ENCODE data around the gene HOXB6.

The HOXB6 gene

DNA sequence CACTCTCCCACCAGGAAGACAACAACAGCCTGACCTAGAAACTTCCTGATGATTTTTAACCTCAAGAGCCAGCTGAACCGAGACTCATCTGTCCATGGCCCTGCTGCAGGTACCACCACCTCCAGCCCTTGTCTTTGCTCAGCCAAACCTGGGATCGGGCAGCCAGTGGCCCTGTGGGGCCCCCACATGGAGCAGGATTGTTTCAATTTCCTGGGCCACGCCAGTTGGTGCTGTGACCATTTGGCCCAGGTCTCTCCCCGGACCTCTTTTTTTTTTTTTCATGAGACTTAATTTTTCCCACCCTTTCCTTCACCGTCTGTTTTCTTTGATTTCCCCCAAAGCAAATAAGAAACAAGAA, 51.6 kb downstream of the HOXB6 start:
- Histone ChIP-seq H3K9me3 (ENCODE audit: control insufficient read depth, insufficient read depth, low read length) (no peaks in the 10 kb centered on the region), H3K9ac (ENCODE audit: low read depth, low read length) (no peak overlapping the region), H3K36me3 (ENCODE audit: insufficient read depth, low read length) (no peaks in the 10 kb centered on the region), H3K4me1 (ENCODE audit: insufficient read depth, low read length) (peaks cover 35% of the 10 kb centered on the region)

DNA sequence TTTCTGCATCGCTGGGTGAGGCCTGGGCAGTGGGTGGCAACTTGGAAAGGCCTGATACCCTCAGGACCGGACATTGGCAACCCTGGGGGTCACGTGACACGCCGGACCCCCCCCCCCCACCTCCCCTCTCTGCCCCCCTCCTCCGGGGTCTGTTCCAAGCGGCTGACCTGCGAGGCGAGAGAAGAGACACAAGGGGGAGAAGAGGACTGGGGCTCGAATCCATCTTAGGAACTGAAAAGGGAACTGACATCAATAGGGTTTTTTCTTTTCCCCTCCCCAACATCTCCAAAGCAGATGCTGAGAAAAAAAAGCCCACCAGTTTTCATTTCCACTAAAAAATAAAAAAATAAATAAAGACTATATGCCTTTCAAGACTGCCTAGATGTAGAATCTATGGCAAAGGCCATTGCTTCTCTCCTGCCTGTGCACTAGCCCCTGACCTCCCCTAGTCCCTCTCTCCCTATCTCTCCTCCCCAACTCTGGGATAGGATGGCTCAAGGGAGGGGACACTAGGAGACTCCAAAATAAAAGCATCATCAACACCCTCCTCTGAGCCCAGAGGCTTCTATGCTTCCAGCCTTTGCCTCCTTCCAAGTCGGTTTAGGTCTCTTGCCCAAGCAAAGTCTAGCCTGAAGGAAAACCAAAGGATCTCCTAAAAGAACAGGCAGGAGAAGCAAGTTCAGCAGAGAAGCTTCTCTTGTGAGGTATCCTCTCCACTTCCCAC, 52.2 kb downstream of the HOXB6 start:
- H3K4me1 ChIP-seq (ENCODE audit: insufficient read depth, low read length), result peaks cover 40% of the 10 kb centered on the region
- H3K9me3 ChIP-seq (ENCODE audit: control insufficient read depth, insufficient read depth, low read length), result no peaks in the 10 kb centered on the region
- H3K9ac ChIP-seq (ENCODE audit: low read depth, low read length), result peak overlapping the region; percentile 26; the same call in 1 of the 2 replicates
- no peaks in the 10 kb centered on the region for H3K36me3 ChIP-seq (ENCODE audit: insufficient read depth, low read length)

DNA sequence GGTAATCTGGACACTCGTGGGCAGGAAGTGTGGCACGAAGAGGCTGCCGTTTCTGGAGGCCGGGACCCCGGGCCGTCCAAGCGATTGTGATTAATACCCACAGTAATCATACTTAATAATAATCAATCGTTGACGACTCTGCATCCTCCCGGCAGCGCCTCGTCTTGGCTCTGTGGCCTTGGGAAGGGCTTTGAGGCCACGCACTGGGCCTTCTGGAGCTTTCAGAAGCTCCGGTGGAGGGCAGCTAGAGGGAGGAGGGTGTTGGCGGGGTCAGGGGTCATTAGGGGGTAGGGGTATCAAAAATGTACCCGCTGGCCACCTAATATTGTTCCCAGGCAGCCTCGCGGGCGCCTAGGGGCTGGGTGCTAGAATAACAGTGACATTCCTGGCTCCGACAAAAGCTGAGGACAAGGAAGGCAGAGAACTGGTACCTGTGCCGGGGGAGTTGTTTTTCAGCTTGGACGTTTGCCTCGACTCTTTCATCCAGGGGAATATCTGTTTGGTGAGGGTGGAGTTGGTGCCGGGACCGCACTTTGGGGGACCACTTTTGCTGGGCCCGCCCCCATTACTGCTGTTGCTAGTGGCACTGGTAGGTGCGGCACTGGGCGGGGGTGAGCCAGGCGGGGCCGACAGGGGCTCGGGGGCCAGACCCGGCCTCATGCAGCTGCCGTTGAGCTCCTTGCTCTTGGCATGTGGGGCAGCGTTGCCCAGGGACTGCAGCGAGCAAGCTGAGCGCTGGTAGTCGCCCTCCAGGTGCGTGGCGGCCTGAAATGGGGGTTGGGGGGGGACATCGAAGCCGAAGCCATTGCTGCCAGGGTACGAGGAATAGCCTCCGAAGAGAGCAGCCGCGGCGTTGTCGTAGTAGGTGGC, 53.0 kb downstream of the HOXB6 start:
- peaks cover 48% of the 10 kb centered on the region for H3K4me1 ChIP-seq (ENCODE audit: insufficient read depth, low read length)
- no peaks in the 10 kb centered on the region for H3K9me3 ChIP-seq (ENCODE audit: control insufficient read depth, insufficient read depth, low read length)
- no peaks in the 10 kb centered on the region for H3K36me3 ChIP-seq (ENCODE audit: insufficient read depth, low read length)
- H3K9ac ChIP-seq (ENCODE audit: low read depth, low read length), result peak overlapping the region; percentile 26; the same call in 1 of the 2 replicates

DNA sequence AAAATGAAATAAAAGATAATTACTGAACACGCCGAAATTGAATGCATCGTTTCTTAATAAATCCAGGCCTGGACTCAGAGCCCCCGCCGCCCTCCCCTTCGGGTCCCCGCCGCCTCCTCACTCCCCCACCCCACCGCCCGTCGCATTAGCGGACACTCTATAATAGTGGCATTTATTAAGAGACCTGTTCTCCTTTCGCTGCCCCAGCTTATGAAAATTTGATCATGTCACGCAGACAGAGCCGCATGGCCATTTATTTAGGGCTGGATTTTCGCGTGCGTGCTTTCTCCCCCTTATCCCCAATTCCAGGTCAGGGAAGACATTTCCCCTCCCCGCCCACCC, 53.6 kb downstream of the HOXB6 start:
- Histone ChIP-seq H3K9me3 (ENCODE audit: control insufficient read depth, insufficient read depth, low read length) (no peaks in the 10 kb centered on the region), H3K4me1 (ENCODE audit: insufficient read depth, low read length) (peaks cover 54% of the 10 kb centered on the region), H3K9ac (ENCODE audit: low read depth, low read length) (no peak overlapping the region), H3K36me3 (ENCODE audit: insufficient read depth, low read length) (no peaks in the 10 kb centered on the region)

DNA sequence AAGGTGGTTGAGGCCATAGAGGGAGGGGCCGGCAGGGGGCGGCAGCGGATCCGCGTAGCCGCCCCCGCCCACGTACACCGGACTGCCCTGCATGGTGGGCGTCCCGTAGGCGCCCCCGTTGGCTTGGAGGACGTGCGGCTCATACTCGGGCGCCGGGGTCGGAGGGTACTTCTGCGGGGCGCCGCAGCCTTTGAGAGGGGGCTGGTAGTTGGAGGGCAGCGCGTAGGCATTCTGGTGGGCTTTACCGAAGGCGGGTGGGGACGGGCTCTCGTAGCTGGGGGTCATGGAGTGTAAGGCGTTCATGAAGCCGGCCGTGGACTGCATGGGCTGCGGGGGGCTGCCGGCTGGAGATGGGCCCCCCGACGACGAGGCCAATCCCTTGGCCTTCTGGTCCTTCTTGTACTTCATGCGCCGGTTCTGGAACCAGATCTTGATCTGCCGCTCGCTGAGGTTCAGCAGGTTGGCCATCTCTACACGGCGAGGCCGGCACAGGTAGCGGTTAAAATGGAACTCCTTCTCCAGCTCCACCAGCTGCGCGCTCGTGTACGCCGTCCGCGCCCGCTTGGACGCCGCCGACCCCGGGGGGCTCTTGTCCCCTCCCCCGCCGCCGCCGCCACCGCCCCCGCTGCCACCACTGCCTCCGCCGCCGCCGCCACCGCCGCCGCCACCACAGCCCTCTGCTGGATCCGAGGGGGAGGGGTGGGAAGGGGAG, 54.1 kb downstream of the HOXB6 start:
- Histone ChIP-seq H3K9me3 (ENCODE audit: control insufficient read depth, insufficient read depth, low read length) (no peaks in the 10 kb centered on the region), H3K4me1 (ENCODE audit: insufficient read depth, low read length) (peaks cover 55% of the 10 kb centered on the region), H3K36me3 (ENCODE audit: insufficient read depth, low read length) (no peaks in the 10 kb centered on the region), H3K9ac (ENCODE audit: low read depth, low read length) (peak overlapping the region; percentile 62; the same call in 1 of the 2 replicates)

DNA sequence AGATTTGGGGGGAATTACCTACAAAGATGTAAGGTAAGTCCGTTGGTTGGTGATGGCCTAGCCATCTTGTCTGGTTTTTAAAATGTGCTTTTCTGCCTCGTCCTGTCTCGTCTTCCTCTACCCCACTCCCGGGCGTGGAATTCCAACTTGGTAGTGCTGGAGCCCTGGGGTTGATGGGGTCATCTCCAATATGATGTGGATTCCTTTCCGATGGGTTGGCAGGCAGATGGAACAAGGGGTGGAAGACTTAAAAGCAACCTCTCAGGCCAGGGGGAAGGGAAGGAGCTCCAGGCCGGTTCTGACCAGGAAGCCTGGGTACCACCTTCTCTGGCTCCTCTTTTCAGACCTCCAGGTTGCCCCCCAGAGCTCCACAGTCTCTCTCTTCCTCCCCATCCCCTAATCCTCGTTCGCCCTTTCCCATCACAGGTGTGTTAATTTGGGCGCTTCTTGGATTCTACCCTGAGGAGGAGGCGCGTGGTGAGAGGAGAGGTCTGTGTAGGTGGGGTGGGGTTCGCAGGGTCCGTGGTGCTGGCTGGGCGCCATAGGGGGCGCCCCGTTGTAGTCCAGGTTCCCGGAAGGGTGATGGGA, 54.8 kb downstream of the HOXB6 start:
- Histone ChIP-seq H3K9me3 (ENCODE audit: control insufficient read depth, insufficient read depth, low read length) (no peaks in the 10 kb centered on the region), H3K36me3 (ENCODE audit: insufficient read depth, low read length) (no peaks in the 10 kb centered on the region), H3K9ac (ENCODE audit: low read depth, low read length) (peak overlapping the region; percentile 62; the same call in 1 of the 2 replicates), H3K4me1 (ENCODE audit: insufficient read depth, low read length) (peaks cover 62% of the 10 kb centered on the region)

DNA sequence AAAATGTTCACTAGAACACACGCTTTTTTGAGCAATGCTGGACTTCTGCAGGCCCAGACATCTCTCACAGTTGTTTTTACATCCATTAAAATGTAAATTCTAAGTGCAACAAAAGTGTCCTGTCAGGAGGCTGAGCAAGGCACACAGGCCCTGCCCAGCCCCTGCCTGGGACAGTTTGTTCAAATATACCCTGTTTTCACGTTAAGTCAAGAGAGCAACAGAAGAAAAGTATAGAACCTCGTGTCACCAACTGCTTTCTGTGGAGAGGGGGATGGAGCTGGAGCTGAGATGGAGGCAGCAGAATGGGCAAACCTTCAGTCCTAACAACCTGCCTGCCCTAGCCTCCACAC, 55.5 kb downstream of the HOXB6 start:
- no peak overlapping the region for H3K9ac ChIP-seq (ENCODE audit: low read depth, low read length)
- H3K36me3 ChIP-seq (ENCODE audit: insufficient read depth, low read length), result no peaks in the 10 kb centered on the region
- no peaks in the 10 kb centered on the region for H3K9me3 ChIP-seq (ENCODE audit: control insufficient read depth, insufficient read depth, low read length)
- peaks cover 61% of the 10 kb centered on the region for H3K4me1 ChIP-seq (ENCODE audit: insufficient read depth, low read length)

DNA sequence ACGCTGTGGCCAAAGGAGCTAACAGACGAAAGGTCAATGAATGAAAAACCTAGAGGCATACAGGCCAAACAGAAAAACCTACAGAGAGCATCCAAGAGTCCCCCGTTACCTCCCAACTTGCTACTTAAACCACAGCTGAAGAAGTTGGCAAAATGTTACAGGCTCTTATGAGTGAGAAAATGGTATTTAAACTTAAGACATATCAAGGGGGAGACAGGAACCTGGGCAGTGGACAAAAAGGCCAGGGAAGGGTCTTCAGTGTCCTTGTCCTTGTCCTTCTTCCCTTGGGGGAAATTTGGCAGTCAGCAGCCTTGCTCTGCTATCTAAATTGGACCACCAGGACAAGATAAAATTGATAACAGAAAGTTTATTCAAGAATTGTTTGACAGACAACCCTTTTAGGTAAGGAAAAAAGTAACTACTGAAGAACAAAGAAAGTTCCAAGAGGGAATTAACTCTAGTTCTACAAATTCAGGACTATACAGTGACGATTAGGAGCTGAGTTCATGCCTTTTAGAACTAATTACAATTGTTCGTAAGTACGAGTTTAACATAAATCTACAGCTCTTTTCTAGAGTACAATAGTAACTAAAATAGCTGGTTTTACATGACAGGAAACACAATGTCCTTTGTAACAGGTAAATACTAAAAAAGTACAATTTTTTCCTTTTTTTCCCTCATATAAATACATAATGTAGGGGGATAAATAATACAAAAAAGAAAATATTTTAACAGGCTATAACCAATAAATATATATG, 56.1 kb downstream of the HOXB6 start:
- H3K9me3 ChIP-seq (ENCODE audit: control insufficient read depth, insufficient read depth, low read length), result no peaks in the 10 kb centered on the region

DNA sequence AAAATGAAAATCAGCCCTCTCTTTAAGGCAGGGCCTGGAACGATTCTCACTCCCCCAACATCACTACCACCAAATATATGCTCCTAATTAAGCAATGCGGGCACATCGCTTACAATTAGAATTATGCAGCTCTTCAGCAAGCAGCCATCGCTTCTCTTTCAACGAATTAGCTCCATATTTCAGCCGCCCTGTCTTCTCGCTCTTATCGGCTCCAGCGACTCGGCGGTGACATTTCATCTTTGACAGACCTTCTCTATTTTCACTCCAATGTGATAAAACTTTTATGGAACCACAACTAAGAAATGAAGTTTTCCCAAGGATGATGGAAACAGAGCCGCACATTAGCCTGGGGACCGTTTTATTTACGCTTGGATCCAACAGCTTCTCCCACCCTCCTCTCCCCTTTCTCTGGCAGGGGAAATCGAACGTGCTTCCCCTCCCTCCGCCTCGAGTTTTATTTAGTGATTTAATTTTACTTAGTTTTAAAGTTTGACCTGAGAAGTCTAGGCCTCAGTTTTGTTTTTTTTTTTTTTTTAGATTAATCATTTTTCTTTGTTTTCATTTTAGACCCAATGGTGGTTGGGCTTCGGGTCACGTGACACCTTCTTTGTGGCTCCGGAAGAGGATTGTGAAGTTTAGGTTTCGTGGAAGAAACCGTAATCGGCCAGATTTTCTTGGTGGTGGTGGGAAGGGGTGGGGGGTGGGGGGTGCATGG, 56.8 kb downstream of the HOXB6 start:
- Histone ChIP-seq H3K9me3 (ENCODE audit: control insufficient read depth, insufficient read depth, low read length) (no peaks in the 10 kb centered on the region), H3K36me3 (ENCODE audit: insufficient read depth, low read length) (no peaks in the 10 kb centered on the region), H3K4me1 (ENCODE audit: insufficient read depth, low read length) (peaks cover 51% of the 10 kb centered on the region), H3K9ac (ENCODE audit: low read depth, low read length) (peak overlapping the region; percentile 4; the same call in 1 of the 2 replicates)

More for the DNA sequence above, 56.1 kb downstream of the HOXB6 start:
- H3K4me1 ChIP-seq (ENCODE audit: insufficient read depth, low read length), result peaks cover 56% of the 10 kb centered on the region
- H3K9ac ChIP-seq (ENCODE audit: low read depth, low read length), result peak overlapping the region; percentile 4; the same call in 1 of the 2 replicates
- no peaks in the 10 kb centered on the region for H3K36me3 ChIP-seq (ENCODE audit: insufficient read depth, low read length)

DNA sequence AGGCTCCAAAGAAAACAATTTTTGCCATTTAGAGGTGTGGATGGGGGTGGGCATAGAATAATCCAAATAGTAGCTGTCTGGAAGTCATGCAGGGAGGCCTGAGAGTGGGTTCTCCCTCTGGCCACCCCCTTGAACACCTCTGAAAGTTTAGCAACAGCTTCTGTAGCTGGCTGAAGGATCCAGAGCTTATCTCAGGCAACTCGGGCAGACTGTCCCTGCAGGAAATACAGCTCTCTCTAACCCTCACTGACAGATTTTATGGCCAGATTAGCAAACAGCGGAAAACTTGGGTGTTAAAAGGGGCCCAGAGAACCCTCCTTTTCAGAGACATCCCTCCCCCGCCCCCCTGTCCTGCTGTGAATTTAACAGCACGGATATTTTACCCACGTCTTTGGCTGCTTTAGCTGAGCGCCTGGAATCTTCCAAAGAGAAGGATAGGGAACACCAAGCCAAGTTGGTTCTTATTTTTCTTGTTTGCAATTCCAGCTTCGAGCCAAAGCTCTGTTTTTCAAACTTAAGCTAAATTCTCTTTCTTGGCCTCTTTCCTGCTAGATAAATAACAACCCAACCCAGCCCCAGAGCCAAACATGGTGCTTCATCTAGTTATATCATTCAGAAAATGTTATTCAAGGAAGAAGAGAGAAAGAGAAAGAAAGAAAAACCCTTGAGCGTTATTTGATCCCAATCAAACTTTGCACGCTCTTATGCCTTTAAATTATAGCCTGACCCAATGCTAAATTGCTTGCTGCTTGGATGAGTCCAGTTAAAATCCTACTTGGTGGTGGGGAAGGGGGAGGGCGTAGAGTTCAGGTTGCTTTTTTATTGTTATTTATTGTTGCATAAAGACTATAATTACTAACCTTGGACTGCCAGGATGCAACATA, 57.6 kb downstream of the HOXB6 start:
- Histone ChIP-seq H3K9me3 (ENCODE audit: control insufficient read depth, insufficient read depth, low read length) (no peaks in the 10 kb centered on the region), H3K9ac (ENCODE audit: low read depth, low read length) (peak overlapping the region; percentile 32; the same call in 1 of the 2 replicates), H3K4me1 (ENCODE audit: insufficient read depth, low read length) (peaks cover 49% of the 10 kb centered on the region), H3K36me3 (ENCODE audit: insufficient read depth, low read length) (no peaks in the 10 kb centered on the region)

DNA sequence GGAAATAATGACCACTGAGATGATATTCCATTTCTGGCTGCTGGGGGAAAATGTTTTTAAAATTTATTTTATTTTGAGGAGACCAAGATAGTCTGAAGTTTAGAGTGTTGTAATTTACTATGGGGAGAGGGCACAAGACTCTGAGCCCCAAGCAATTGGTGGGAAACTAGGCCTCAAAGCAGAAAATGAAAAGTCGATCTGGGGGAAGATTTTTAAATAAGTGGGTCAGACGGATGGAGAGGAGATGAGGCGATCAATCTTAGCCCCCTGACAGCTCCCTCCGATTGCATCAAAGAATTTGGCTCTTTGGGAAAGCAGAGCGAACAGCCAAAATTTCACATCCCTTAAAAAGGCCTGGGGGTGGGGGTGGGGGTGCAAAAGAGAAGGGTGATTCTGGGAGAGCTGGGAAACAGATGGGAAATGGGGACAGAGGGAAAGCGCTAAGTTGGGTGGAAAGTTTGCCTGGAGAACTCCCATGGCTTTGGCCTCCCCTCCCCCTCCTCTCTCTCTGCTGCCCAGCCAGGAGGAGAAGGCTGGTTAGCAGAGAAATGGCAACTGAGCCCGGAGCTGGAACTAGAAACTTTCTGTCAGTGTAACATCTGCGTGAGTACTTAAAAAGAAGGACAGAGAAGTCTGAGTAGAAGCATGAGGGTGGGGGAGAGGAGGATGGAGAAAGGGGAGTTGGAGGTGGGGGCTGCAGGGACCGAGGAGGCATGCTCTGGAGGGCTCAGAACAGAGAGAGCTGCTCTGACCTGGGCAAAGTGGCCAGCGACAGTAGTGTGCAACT, 58.5 kb downstream of the HOXB6 start:
- no peaks in the 10 kb centered on the region for H3K36me3 ChIP-seq (ENCODE audit: insufficient read depth, low read length)
- peak overlapping the region; percentile 32; the same call in 1 of the 2 replicates for H3K9ac ChIP-seq (ENCODE audit: low read depth, low read length)
- no peaks in the 10 kb centered on the region for H3K9me3 ChIP-seq (ENCODE audit: control insufficient read depth, insufficient read depth, low read length)
- peaks cover 49% of the 10 kb centered on the region for H3K4me1 ChIP-seq (ENCODE audit: insufficient read depth, low read length)
